ENCODE measurements around the gene KAT7. TPM values are rescaled to one million over a fixed set of nuclear protein-coding genes. Genes with fewer than 3 reads are reported as not detected.
"Not testable (repeated sequence)": the region's sequence is repeated elsewhere in the genome, so short reads cannot be mapped to it uniquely, and the experiment has no call there.

KAT7 gene
- total RNA-seq (2014; rRNA removed; shearing (Covaris generic)): 26.6 and 27.9 TPM in 2 replicates
- polyA plus RNA-seq (2015; cell fraction: cytosol; rRNA removed): 18.2 and 21.4 TPM in 2 replicates
- polyA plus RNA-seq (2015; cell fraction: nucleus; rRNA removed): 30.3 and 31.2 TPM in 2 replicates

GRCh38 chr17:49788478-49789242 is at the start of gene KAT7:
Gene KAT7 (plus strand): TSS chr17:49788681. CDS start chr17:49788835, 154 bp downstream.
- DNase-seq (ENCODE audit: low read depth): peak; percentile 100

- no peak for DNase-seq (ENCODE audit: low read depth)
Observed at GRCh38 chr17:49739641-49740271, 48.7 kb upstream of the KAT7 start.

- no peak for DNase-seq (ENCODE audit: low read depth)
Observed at GRCh38 chr17:49741009-49741691, 47.3 kb upstream of the KAT7 start.

- DNase-seq (ENCODE audit: low read depth): no peak
Observed at GRCh38 chr17:49741692-49742076, 46.8 kb upstream of the KAT7 start.

GRCh38 chr17:49742166-49742638 is 46.3 kb upstream of the KAT7 start:
- DNase-seq (ENCODE audit: low read depth): no peak

- no peak for DNase-seq (ENCODE audit: low read depth)
Observed at GRCh38 chr17:49745175-49746139, 43.0 kb upstream of the KAT7 start.

- DNase-seq (ENCODE audit: low read depth): no peak
Observed at GRCh38 chr17:49746791-49747490, 41.5 kb upstream of the KAT7 start.

- DNase-seq (ENCODE audit: low read depth): no peak
Observed at GRCh38 chr17:49747632-49748031, 40.8 kb upstream of the KAT7 start.

- DNase-seq (ENCODE audit: low read depth): no peak
Observed at GRCh38 chr17:49748223-49748622, 40.3 kb upstream of the KAT7 start.

GRCh38 chr17:49748791-49749190 is 39.7 kb upstream of the KAT7 start:
- DNase-seq (ENCODE audit: low read depth): no peak

- no peak for DNase-seq (ENCODE audit: low read depth)
Observed at GRCh38 chr17:49749730-49750129, 38.8 kb upstream of the KAT7 start.

GRCh38 chr17:49752508-49752907 is 36.0 kb upstream of the KAT7 start:
- no peak for DNase-seq (ENCODE audit: low read depth)

- DNase-seq (ENCODE audit: low read depth): no peak
Observed at GRCh38 chr17:49753959-49754391, 34.5 kb upstream of the KAT7 start.

GRCh38 chr17:49755663-49756283 is 32.7 kb upstream of the KAT7 start:
- no peak for DNase-seq (ENCODE audit: low read depth)

- no peak for DNase-seq (ENCODE audit: low read depth)
Observed at GRCh38 chr17:49756323-49757150, 31.9 kb upstream of the KAT7 start.

- DNase-seq (ENCODE audit: low read depth): no peak
Observed at GRCh38 chr17:49757151-49757777, 31.2 kb upstream of the KAT7 start.

- DNase-seq (ENCODE audit: low read depth): not testable (repeated sequence)
Observed at GRCh38 chr17:49758464-49759010, 29.9 kb upstream of the KAT7 start.

GRCh38 chr17:49759203-49759602 is 29.3 kb upstream of the KAT7 start:
- no peak for DNase-seq (ENCODE audit: low read depth)
